D721Med (cell line): ENCODE data around the gene SOAT2.

Experiments used
- DNase-seq: peaks from one replicate; pipeline ENCODE4 v3.0.0; 2011; ENCODE audit warnings: low spot score; ENCODE audit not compliant: insufficient read length
- FAIRE-seq: peaks from 2 replicates; lab custom pipeline; 2011; peaks lifted over from hg19 to GRCh38; lab: Jason Lieb, UNC
- TF ChIP-seq, protein P1 (sequence below): IDR thresholded peaks from 2 replicates; pipeline ENCODE4 v1.5.1; 2012; ENCODE audit warnings: mild to moderate bottlenecking, control low read depth; ENCODE audit not compliant: insufficient read depth; ENCODE audit errors: missing control alignments

The SOAT2 gene, protein sequence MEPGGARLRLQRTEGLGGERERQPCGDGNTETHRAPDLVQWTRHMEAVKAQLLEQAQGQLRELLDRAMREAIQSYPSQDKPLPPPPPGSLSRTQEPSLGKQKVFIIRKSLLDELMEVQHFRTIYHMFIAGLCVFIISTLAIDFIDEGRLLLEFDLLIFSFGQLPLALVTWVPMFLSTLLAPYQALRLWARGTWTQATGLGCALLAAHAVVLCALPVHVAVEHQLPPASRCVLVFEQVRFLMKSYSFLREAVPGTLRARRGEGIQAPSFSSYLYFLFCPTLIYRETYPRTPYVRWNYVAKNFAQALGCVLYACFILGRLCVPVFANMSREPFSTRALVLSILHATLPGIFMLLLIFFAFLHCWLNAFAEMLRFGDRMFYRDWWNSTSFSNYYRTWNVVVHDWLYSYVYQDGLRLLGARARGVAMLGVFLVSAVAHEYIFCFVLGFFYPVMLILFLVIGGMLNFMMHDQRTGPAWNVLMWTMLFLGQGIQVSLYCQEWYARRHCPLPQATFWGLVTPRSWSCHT

DNA sequence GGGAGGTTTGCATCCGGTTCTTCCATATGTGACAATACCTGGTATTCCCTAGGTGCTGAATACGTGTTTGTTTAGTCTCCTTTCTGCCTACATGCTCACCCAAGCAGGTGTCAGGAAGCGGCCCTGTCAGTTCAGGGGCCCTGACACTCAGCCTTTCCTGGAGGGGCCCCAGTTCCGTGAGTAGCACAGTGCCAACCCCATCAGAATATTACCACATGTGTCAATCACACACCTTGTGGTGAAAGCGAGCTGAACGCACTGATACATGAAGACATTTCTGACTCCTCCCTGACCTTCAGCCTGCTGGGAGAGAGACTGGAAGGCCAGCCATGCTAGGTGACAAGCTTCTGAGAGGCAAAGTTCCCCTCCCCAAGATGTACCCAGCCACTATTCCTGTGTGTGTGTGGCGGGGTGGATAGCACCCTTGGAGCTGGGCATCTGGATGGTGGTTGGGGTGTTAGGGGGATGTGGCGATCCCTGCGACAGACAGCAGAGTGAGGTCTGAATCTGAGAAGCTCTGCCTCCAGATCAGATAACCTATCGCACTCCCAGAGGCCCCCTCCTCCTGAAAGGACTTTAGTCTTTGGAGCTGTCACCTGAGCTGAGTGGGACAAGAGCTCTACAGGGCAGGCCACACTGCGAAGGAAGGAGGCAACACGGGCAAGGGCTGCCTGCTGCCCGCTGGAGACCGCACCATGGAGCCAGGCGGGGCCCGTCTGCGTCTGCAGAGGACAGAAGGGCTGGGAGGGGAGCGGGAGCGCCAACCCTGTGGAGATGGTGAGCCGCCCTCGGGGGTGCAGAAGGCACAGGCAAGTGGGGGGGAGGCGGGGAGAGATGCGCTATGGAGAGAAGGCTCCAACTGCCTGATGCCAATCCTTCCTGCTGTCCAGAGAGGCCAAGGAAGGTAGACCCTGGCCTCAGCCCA lies at the start of gene SOAT2:
TSS of gene SOAT2 (plus strand) at position 604 of the 925 bp plus-strand sequence. CDS start at position 696, 92 bp downstream.
- FAIRE-seq = no peak
- TF ChIP-seq, protein P1, sequence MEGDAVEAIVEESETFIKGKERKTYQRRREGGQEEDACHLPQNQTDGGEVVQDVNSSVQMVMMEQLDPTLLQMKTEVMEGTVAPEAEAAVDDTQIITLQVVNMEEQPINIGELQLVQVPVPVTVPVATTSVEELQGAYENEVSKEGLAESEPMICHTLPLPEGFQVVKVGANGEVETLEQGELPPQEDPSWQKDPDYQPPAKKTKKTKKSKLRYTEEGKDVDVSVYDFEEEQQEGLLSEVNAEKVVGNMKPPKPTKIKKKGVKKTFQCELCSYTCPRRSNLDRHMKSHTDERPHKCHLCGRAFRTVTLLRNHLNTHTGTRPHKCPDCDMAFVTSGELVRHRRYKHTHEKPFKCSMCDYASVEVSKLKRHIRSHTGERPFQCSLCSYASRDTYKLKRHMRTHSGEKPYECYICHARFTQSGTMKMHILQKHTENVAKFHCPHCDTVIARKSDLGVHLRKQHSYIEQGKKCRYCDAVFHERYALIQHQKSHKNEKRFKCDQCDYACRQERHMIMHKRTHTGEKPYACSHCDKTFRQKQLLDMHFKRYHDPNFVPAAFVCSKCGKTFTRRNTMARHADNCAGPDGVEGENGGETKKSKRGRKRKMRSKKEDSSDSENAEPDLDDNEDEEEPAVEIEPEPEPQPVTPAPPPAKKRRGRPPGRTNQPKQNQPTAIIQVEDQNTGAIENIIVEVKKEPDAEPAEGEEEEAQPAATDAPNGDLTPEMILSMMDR = no peak
- peak; percentile 15 for DNase-seq

GRCh38 chr12:53054112-53054878 lies 49.0 kb upstream of the SOAT2 start:
- TF ChIP-seq, protein P1 = no peak
- peak; percentile 90 for DNase-seq
- FAIRE-seq = no peak

DNA sequence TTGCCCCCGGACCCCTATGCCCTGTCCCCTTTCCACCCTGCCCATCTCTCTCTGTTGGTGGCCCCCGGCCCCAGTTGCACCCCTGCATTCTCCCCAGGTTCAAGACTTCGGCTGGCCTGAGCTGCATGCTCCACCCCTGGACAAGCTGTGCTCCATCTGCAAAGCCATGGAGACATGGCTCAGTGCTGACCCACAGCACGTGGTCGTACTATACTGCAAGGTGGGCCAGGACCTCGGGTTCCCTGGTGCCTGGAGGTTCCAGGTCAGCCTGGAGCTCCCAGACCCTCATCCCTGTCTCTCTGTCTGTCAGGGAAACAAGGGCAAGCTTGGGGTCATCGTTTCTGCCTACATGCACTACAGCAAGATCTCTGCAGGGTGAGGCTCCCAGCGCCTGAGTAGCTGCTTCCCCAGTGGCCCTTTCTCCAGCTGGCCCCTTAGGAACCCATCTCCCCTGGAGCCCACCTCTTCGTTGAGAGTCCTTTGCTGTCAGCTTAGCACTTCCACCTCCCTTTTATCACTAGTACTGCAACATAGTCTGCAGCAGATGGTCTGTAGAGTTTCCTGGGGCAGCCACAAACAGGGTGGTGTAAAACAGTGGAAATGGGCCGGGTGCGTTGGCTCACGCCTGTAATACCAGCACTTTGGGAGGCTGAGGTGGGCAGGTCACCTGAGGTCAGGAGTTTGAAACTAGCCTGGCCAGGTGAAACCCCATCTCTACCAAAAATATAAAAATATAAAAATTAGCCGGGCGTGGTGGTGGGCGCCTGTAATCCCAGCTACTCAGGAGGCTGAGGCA lies 47.6 kb upstream of the SOAT2 start:
- TF ChIP-seq, protein P1 = no peak
- DNase-seq (no peak), FAIRE-seq (no peak)

GRCh38 chr12:53056296-53056695 lies 47.0 kb upstream of the SOAT2 start:
- no peak for DNase-seq
- TF ChIP-seq, protein P1 = no peak
- no peak for FAIRE-seq

DNA sequence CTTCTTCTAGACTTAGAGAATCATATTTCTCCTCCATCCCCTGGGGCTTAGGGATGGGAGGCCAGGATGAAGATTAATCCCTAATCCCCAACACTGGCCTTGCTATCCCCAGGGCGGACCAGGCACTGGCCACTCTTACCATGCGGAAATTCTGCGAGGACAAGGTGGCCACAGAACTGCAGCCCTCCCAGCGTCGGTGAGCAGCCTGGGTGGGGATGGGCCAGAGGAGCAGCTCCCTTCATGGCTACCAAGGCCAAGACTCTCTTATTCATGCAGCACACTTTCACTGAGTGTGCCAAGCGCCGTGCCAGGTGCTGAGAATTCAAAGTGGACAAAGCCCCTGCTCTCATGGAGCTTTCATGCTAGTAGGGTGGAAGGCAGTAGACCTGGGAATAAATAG lies 46.4 kb upstream of the SOAT2 start:
- DNase-seq = no peak
- TF ChIP-seq, protein P1 = no peak
- no peak for FAIRE-seq
